AG09309 (cell line): Measurements from ENCODE around the gene PLPP4.

Source experiments
- DNase-seq: peaks from one replicate; pipeline ENCODE4 v3.0.0-alpha.2; 2010; ENCODE audit warnings: low read depth
- H3K4me3 ChIP-seq: 2 replicates; pipeline ENCODE4 v1.5.1; 2011; ENCODE audit warnings: mild to moderate bottlenecking, low read depth, low read length, moderate library complexity; ENCODE audit not compliant: control insufficient read depth
- CTCF ChIP-seq: IDR thresholded peaks from 2 replicates; pipeline ENCODE4 v1.5.1; 2011; ENCODE audit warnings: mild to moderate bottlenecking, low read depth, low read length, inconsistent platforms; ENCODE audit not compliant: insufficient read depth, control insufficient read depth; ENCODE audit errors: missing control alignments

The PLPP4 gene

GRCh38 chr10:120456626-120457430 lies at the start of gene PLPP4:
TSS of gene PLPP4 (plus strand) at chr10:120457227. CDS start at chr10:120457306, 79 bp downstream.
- peak within 1 kb of the TSS; percentile 62 for H3K4me3 ChIP-seq
- TF ChIP-seq CTCF, result no peak
- DNase-seq, result no peak

GRCh38 chr10:120409816-120410215 lies 47.2 kb upstream of the PLPP4 start:
- TF ChIP-seq CTCF, result no peak
- DNase-seq, result no peak
- no peak overlapping the region for H3K4me3 ChIP-seq

- DNase-seq, result no peak
- TF ChIP-seq CTCF, result no peak
These were observed 42.1 kb upstream of the PLPP4 start for GRCh38 chr10:120414946-120415345.

GRCh38 chr10:120415709-120416330 lies 41.2 kb upstream of the PLPP4 start:
- no peak overlapping the region for H3K4me3 ChIP-seq
- TF ChIP-seq CTCF, result no peak
- DNase-seq, result peak; percentile 79

More at GRCh38 chr10:120414946-120415345, 42.1 kb upstream of the PLPP4 start:
- no peak overlapping the region for H3K4me3 ChIP-seq

- DNase-seq, result no peak
- TF ChIP-seq CTCF, result no peak
- no peak overlapping the region for H3K4me3 ChIP-seq
These were observed 36.6 kb upstream of the PLPP4 start for GRCh38 chr10:120420421-120420820.

GRCh38 chr10:120421250-120421649 lies 35.8 kb upstream of the PLPP4 start:
- TF ChIP-seq CTCF, result no peak
- DNase-seq, result no peak
- no peak overlapping the region for H3K4me3 ChIP-seq
